Mesodermal cell (in vitro differentiated cells): ENCODE data around the gene PBOV1.

ENCODE experiments used
- H3K27ac ChIP-seq: 2 replicates; pipeline ENCODE4 v1.7.0; 2013; ENCODE audit warnings: mild to moderate bottlenecking, low read depth, low read length, moderate library complexity; ENCODE audit not compliant: severe bottlenecking
- H3K36me3 ChIP-seq: 2 replicates; pipeline ENCODE4 v1.7.1; 2013; ENCODE audit warnings: mild to moderate bottlenecking, low read length, moderate library complexity; ENCODE audit not compliant: control insufficient read depth, insufficient read depth
- H3K4me1 ChIP-seq: one replicate; pipeline ENCODE4 v1.7.1; 2013; ENCODE audit warnings: mild to moderate bottlenecking, low read length; ENCODE audit not compliant: insufficient read depth, control insufficient read depth, poor library complexity, severe bottlenecking
- H3K4me3 ChIP-seq: 2 replicates; pipeline ENCODE4 v1.7.0; 2013; ENCODE audit warnings: low read length, control low read depth, mild to moderate bottlenecking; ENCODE audit not compliant: insufficient read depth, poor library complexity, severe bottlenecking; ENCODE audit errors: extremely low read depth
- H3K9me3 ChIP-seq: 2 replicates; pipeline ENCODE4 v1.7.1; 2013; ENCODE audit warnings: mild to moderate bottlenecking, low read length, moderate library complexity; ENCODE audit not compliant: control insufficient read depth
- WGBS, 2 experiments: methylation state at CpG; one replicate each; pipeline ENCODE4 v1.1.5; 2013; ENCODE audit warnings: missing lambda C conversion rate in 2 of 2; ENCODE audit not compliant: insufficient coverage in 2 of 2; 5-methylcytosine and 5-hydroxymethylcytosine counted together

The PBOV1 gene

GRCh38 chr6:138250053-138250452, 31.8 kb upstream of the PBOV1 start:
- 80 to 100% methylated on average over 1 to 3 of the region's 4 CpGs for WGBS, 2 experiments
- H3K9me3 ChIP-seq: no peaks in the 10 kb centered on the region
- H3K27ac ChIP-seq: no peak overlapping the region
- no peaks in the 10 kb centered on the region for H3K36me3 ChIP-seq
- H3K4me1 ChIP-seq: no peaks in the 10 kb centered on the region
- H3K4me3 ChIP-seq: no peak overlapping the region

- Histone ChIP-seq H3K4me1 (no peaks in the 10 kb centered on the region), H3K4me3 (no peak overlapping the region), H3K27ac (no peak overlapping the region), H3K9me3 (no peaks in the 10 kb centered on the region), H3K36me3 (no peaks in the 10 kb centered on the region)
- WGBS, 2 experiments: 80% methylated on average over 1 of the region's 1 CpG; no CpG with 5 or more reads in 1 of the 2 experiments
Observed at GRCh38 chr6:138248878-138249277, 30.6 kb upstream of the PBOV1 start.

DNA sequence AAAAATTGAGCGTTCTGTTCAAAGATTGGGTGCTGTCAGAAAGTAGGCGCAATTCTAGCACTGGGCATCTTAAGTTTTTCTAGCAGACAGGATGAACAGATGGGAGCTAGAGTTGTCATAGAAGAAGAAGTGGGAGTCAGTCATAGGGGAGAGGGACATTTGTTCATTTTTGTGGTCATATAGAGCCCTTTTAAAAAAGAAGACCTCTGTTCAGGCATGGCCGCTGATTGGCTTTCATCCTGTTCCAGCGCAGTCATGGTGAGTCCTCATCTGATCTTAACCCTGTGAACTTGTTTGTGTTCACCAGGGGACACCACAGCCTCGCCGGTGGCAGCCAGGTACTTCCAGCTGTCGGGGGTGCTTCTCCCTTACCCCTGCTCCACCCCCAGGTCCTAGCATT, 29.7 kb upstream of the PBOV1 start:
- Histone ChIP-seq H3K4me1 (no peaks in the 10 kb centered on the region), H3K9me3 (no peaks in the 10 kb centered on the region)
- 93 to 95% methylated on average over 6 of the region's 7 CpGs for WGBS, 2 experiments

DNA sequence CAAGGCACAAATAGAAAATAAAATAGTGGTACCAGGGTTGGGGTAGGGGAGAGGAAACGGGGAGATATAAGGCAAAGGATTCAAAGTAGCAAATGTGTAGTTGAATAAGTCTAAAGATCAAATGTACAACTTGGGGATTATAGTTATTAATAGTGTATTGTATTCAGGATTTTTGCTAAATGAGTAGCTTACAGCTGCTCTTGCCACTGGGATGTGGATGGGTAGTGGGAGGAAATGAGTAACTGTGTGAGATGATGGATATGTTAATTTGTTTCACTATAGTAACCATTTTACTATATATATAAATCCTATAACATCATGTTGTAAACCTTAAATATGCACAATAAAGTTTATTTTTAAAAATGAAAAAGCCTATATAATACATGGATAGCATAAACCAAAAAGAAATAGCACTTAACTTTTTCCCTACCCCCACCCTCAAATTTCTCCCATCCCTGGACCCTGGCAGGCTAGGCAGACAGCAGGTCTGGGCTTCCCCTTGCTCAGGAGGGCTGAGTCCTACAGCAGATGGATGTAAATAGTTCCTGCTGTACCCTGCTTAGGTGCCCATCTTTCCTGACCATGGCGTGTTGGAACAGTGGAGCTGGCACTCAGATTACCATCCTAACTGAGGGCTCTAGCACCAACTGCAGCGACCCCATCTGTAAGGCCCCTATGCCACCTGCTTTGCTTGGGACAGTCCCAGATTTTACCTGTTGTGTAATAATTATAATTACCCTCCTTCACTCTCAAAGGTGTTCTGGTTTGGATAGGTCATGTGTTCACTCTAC, 28.6 kb upstream of the PBOV1 start:
- H3K27ac ChIP-seq: no peak overlapping the region

More for the DNA sequence above, 29.7 kb upstream of the PBOV1 start:
- Histone ChIP-seq H3K4me3 (no peak overlapping the region), H3K36me3 (no peaks in the 10 kb centered on the region), H3K27ac (no peak overlapping the region)

DNA sequence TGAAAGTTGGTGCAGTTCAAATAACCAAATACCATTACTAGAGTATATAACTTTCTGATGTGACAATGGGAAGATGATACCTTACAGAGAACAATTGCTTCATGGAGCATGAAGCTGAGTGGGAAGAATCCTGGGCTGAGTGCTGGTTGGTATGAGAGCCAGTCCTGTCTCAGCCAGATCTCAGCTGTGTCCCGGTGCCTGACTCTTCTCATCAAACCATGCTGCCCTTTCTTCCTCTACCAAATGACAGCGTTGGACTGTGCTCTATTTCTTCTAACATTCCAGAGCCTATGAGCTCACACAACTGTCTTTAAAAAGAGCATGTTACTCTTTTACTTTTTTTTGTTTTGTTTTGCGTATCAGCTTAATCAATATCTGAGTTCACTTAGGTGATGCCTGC, 27.5 kb upstream of the PBOV1 start:
- no peaks in the 10 kb centered on the region for H3K4me1 ChIP-seq
- no peak overlapping the region for H3K4me3 ChIP-seq
- 87 to 89% methylated on average over 3 of the region's 3 CpGs for WGBS, 2 experiments

More for the DNA sequence above, 28.6 kb upstream of the PBOV1 start:
- no peaks in the 10 kb centered on the region for H3K36me3 ChIP-seq
- 93 to 100% methylated on average over 1 to 3 of the region's 3 CpGs for WGBS, 2 experiments
- H3K4me1 ChIP-seq: no peaks in the 10 kb centered on the region
- H3K4me3 ChIP-seq: no peak overlapping the region
- H3K9me3 ChIP-seq: no peaks in the 10 kb centered on the region

GRCh38 chr6:138242987-138243592, 24.8 kb upstream of the PBOV1 start:
- H3K36me3 ChIP-seq: no peaks in the 10 kb centered on the region
- H3K27ac ChIP-seq: no peak overlapping the region
- H3K4me1 ChIP-seq: no peaks in the 10 kb centered on the region
- WGBS, 2 experiments: 100% methylated on average over 1 to 2 of the region's 4 CpGs
- no peaks in the 10 kb centered on the region for H3K9me3 ChIP-seq
- H3K4me3 ChIP-seq: no peak overlapping the region

More for the DNA sequence above, 27.5 kb upstream of the PBOV1 start:
- H3K27ac ChIP-seq: no peak overlapping the region
- no peaks in the 10 kb centered on the region for H3K36me3 ChIP-seq
- H3K9me3 ChIP-seq: no peaks in the 10 kb centered on the region

GRCh38 chr6:138241934-138242333, 23.6 kb upstream of the PBOV1 start:
- Histone ChIP-seq H3K4me3 (no peak overlapping the region), H3K36me3 (no peaks in the 10 kb centered on the region), H3K4me1 (no peaks in the 10 kb centered on the region), H3K9me3 (no peaks in the 10 kb centered on the region), H3K27ac (no peak overlapping the region)
- 80 to 82% methylated on average over 5 to 6 of the region's 6 CpGs for WGBS, 2 experiments

- Histone ChIP-seq H3K4me1 (no peaks in the 10 kb centered on the region), H3K4me3 (no peak overlapping the region), H3K36me3 (no peaks in the 10 kb centered on the region), H3K9me3 (no peaks in the 10 kb centered on the region), H3K27ac (no peak overlapping the region)
- WGBS, 2 experiments: 78 to 96% methylated on average over 3 of the region's 3 CpGs
Observed at GRCh38 chr6:138241381-138241780, 23.1 kb upstream of the PBOV1 start.

GRCh38 chr6:138240476-138241245, 22.4 kb upstream of the PBOV1 start:
- Histone ChIP-seq H3K9me3 (no peaks in the 10 kb centered on the region), H3K27ac (no peak overlapping the region), H3K4me1 (no peaks in the 10 kb centered on the region), H3K36me3 (no peaks in the 10 kb centered on the region), H3K4me3 (no peak overlapping the region)
- 95 to 96% methylated on average over 10 to 11 of the region's 13 CpGs for WGBS, 2 experiments

DNA sequence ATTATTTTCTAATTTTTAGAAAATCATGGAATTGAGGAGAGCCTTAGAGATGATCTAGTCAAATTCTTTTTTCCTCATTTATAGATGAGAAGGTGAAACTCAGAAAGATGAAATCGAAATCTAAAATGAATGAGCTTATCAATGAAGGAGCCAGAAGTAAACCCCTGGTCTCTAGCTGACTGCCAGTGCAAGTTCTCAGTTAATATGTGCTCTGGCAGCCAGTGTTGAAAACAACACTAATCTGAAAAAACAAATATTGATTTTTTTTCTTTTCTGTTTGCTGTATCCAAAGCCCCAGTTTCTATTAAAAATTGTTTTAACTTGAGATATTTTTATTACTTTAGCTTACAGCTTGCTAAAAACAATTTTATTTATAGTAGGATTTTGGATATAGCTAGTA, 21.5 kb upstream of the PBOV1 start:
- H3K4me1 ChIP-seq: no peaks in the 10 kb centered on the region
- H3K27ac ChIP-seq: no peak overlapping the region
- 83% methylated on average over 1 of the region's 1 CpG; no CpG with 5 or more reads in 1 of the 2 experiments for WGBS, 2 experiments
- H3K9me3 ChIP-seq: no peaks in the 10 kb centered on the region
- H3K36me3 ChIP-seq: no peaks in the 10 kb centered on the region
- no peak overlapping the region for H3K4me3 ChIP-seq
